A549 (cell line): Measurements from ENCODE around the gene KDM1B. TPM values are rescaled to one million over a fixed set of nuclear protein-coding genes. Genes with fewer than 3 reads are reported as not detected.

Experiments used
- ATAC-seq, 2 experiments: fragments of 200-7000 bp in 1 of 2; fragments of >200 bp in 1 of 2; cut with Nextera tagmentation in 1 of 2; cut with Tn5 transposase in 1 of 2; 3 replicates each; pipeline versions ENCODE4 v1.8.0 to v1.9.1; 2018 to 2020; ENCODE audit warnings: mild to moderate bottlenecking in 1 of 2, moderate library complexity in 1 of 2
- CTCF ChIA-PET: fragments of 300-600 bp; sonication (Branson Sonifier 250); formaldehyde crosslinking; extraction: SDS; loops from one replicate; lab custom pipeline; 2021; ENCODE audit warnings: antibody characterized with exemption, inconsistent platforms; lab: Yijun Ruan, JAX
- POLR2A ChIA-PET: fragments of 350-600 bp; formaldehyde crosslinking; extraction: SDS; loops from one replicate; lab custom pipeline; 2021; ENCODE audit warnings: antibody characterized with exemption, inconsistent platforms; lab: Yijun Ruan, JAX
- DNase-seq, 2 experiments: peaks; one replicate each; pipeline versions ENCODE4 v3.0.0 to v3.0.0-alpha.2; 2011 to 2016; ENCODE audit warnings: low read depth in 1 of 2, low spot score in 1 of 2
- FAIRE-seq: peaks from 2 replicates; lab custom pipeline; 2011; peaks lifted over from hg19 to GRCh38; lab: Jason Lieb, UNC
- H3K27ac ChIP-seq, 2 experiments: fragments of >200 bp; sonication (Bioruptor Twin); formaldehyde crosslinking; 3 replicates each; pipeline ENCODE4 v1.5.1; 2016 to 2017
- H3K4me1 ChIP-seq: fragments of >200 bp; sonication (Bioruptor Twin); formaldehyde crosslinking; 3 replicates; pipeline ENCODE4 v1.6.1; 2016
- H3K4me2 ChIP-seq: fragments of >200 bp; sonication (Bioruptor Twin); formaldehyde crosslinking; 3 replicates; pipeline ENCODE4 v1.6.1; 2016
- H3K4me3 ChIP-seq: fragments of >200 bp; sonication (Bioruptor Twin); formaldehyde crosslinking; 3 replicates; pipeline ENCODE4 v1.5.1; 2016
- H3K9me3 ChIP-seq: fragments of >200 bp; sonication (Bioruptor Twin); formaldehyde crosslinking; 3 replicates; pipeline ENCODE4 v1.6.1; 2016
- CBX2 ChIP-seq: fragments of 200-600 bp; sonication (generic); IDR thresholded peaks from 2 replicates; pipeline ENCODE4 v1.6.1; 2016; ENCODE audit warnings: low read depth, mild to moderate bottlenecking, borderline replicate concordance
- CEBPB ChIP-seq, 2 experiments: fragments of >200 bp in 1 of 2; sonication (Bioruptor Twin) in 1 of 2; formaldehyde crosslinking in 1 of 2; IDR thresholded peaks; 2 replicates each; pipeline ENCODE4 v1.6.1; 2012 to 2016
- CHD4 ChIP-seq: fragments of 200-600 bp; sonication (generic); IDR thresholded peaks from 2 replicates; pipeline ENCODE4 v1.6.1; 2016; ENCODE audit warnings: antibody characterized with exemption, mild to moderate bottlenecking, borderline replicate concordance
- CTCF ChIP-seq: fragments of >200 bp; sonication (Bioruptor Twin); formaldehyde crosslinking; IDR thresholded peaks from 3 replicates; pipeline ENCODE4 v1.5.1; 2016
- E2F6 ChIP-seq: IDR thresholded peaks from 2 replicates; pipeline ENCODE4 v1.6.1; 2012; ENCODE audit warnings: low read depth, borderline replicate concordance
- FOSB ChIP-seq: fragments of 250-450 bp; sonication (Bioruptor Pico); IDR thresholded peaks from 2 replicates; pipeline ENCODE4 v1.5.0; 2020; ENCODE audit warnings: mild to moderate bottlenecking, moderate library complexity
- MAFK ChIP-seq: fragments of 450-650 bp; IDR thresholded peaks from 2 replicates; pipeline ENCODE4 v1.6.1; 2014; ENCODE audit not compliant: partially characterized antibody
- PBX3 ChIP-seq: IDR thresholded peaks from 2 replicates; pipeline ENCODE4 v1.6.1; 2012
- RAD21 ChIP-seq, 2 experiments: fragments of >200 bp in 1 of 2; sonication (Bioruptor Twin) in 1 of 2; formaldehyde crosslinking in 1 of 2; IDR thresholded peaks in 1 of 2; conservative IDR thresholded peaks in 1 of 2; 2 replicates in 1 of 2; 3 replicates in 1 of 2; pipeline ENCODE4 v1.6.1; 2012 to 2018; ENCODE audit warnings: inconsistent platforms in 1 of 2
- REST ChIP-seq: fragments of 200-600 bp; sonication (generic); IDR thresholded peaks from 2 replicates; pipeline ENCODE4 v1.6.1; 2016; ENCODE audit warnings: antibody characterized with exemption, mild to moderate bottlenecking, moderate library complexity
- SREBF2 ChIP-seq: fragments of 450-650 bp; IDR thresholded peaks from 2 replicates; pipeline ENCODE4 v1.6.1; 2014; ENCODE audit warnings: mild to moderate bottlenecking, moderate library complexity
- USF2 ChIP-seq: fragments of 450-650 bp; IDR thresholded peaks from 2 replicates; pipeline ENCODE4 v1.6.1; 2014; ENCODE audit warnings: antibody characterized with exemption
- WGBS: methylation state at CpG from one replicate; pipeline ENCODE4 v1.1.6; 2017; ENCODE audit errors: missing lambda C conversion rate; 5-methylcytosine and 5-hydroxymethylcytosine counted together
- polyA plus RNA-seq, 4 experiments: library from polyadenylated mRNA; depleted of rRNA in 3 of 4; stranded (reverse); fragments of >200 nt; fragmentation: RNase III in 1 of 4; extraction: RNeasy Plus Mini Kit Qiagen cat#74134 plus additional on column Dnase treatment in 1 of 4; gene quantifications; 2 replicates in 3 of 4; 3 replicates in 1 of 4; pipeline ENCODE4 v1.2.3, GENCODE V29; 2011 to 2017

The KDM1B gene
- polyA plus RNA-seq, 2 of the 4 experiments (the other 2 are of a cell fraction) = 11.0 to 14.9 TPM

- CTCF ChIA-PET = no interaction called here
- WGBS = 90% methylated on average over 5 of the region's 5 CpGs
These were observed 98.4 kb downstream of the KDM1B start for GRCh38 chr6:18253635-18254034.

More at GRCh38 chr6:18253635-18254034, 98.4 kb downstream of the KDM1B start:
- ATAC-seq = no peak
- TF ChIP-seq FOSB (CRISPR knock-in tag) (no peak), E2F6 (no peak), CBX2 (no peak), RAD21 (conservative IDR thresholded peaks at IDR 0.05 in 1 of 2, IDR thresholded peaks at IDR 0.05 in 1 of 2) (no peak), MAFK (no peak), SREBF2 (no peak), PBX3 (no peak), CEBPB (IDR thresholded peaks at IDR 0.05) (no peak), CTCF (no peak), CHD4 (no peak), USF2 (no peak), REST (no peak)
- Histone ChIP-seq H3K4me2 (no peak overlapping the region), H3K27ac (no peak overlapping the region), H3K4me3 (no peak overlapping the region), H3K4me1 (no peaks in the 10 kb centered on the region), H3K9me3 (no peaks in the 10 kb centered on the region)
- no peak for FAIRE-seq
- no peak for DNase-seq
- POLR2A ChIA-PET = no interaction called here
